Lower lobe of right lung (tissue), 2 donors: Measurements from ENCODE around the gene KRT80. TPM values are rescaled to one million over a fixed set of nuclear protein-coding genes. Genes with fewer than 3 reads are reported as not detected.

Source experiments
- ATAC-seq, 2 donors: fragments of 200-7000 bp; cut with Tn5 transposase; one replicate each; pipeline ENCODE4 v1.9.1; 2020 to 2022; ENCODE audit warnings: mild to moderate bottlenecking in 2 of 2, moderate library complexity in 2 of 2
- DNase-seq: peaks from one replicate; pipeline ENCODE4 v3.0.0-alpha.2; 2020
- H3K27ac ChIP-seq: fragments of 200-600 bp; one replicate; pipeline ENCODE4 v1.8.0; 2022
- H3K27me3 ChIP-seq: fragments of 200-600 bp; one replicate; pipeline ENCODE4 v1.8.0; 2022; ENCODE audit warnings: low read depth
- H3K36me3 ChIP-seq: fragments of 200-600 bp; one replicate; pipeline ENCODE4 v1.8.0; 2022; ENCODE audit warnings: mild to moderate bottlenecking
- H3K4me1 ChIP-seq: fragments of 200-600 bp; one replicate; pipeline ENCODE4 v1.8.0; 2022
- H3K4me3 ChIP-seq: fragments of 200-600 bp; one replicate; pipeline ENCODE4 v1.8.0; 2022; ENCODE audit warnings: mild to moderate bottlenecking
- H3K9me3 ChIP-seq: fragments of 200-600 bp; one replicate; pipeline ENCODE4 v1.8.0; 2022
- intact Hi-C: fragments of 100-400 bp; cut with DNase I; formaldehyde crosslinking; loops from one replicate; pipeline ENCODE4 v1.11.0; 2022
- total RNA-seq: library from RNA; stranded (reverse); fragmentation: NEBNext Ultra II Directional; extraction: Animal tissue kit (Norgen Biotek cat#: 25700); gene quantifications from one replicate; pipeline ENCODE4 v1.2.1, GENCODE V29; 2021
- TF ChIP-seq, protein P1 (sequence below): fragments of 200-600 bp; IDR thresholded peaks from one replicate; pipeline ENCODE4 v1.8.0; 2022; ENCODE audit warnings: antibody characterized with exemption, mild to moderate bottlenecking
- donor health status: DM: no; HTN: yes; CAD: no; lungs with severe emphysema.

The KRT80 gene
- total RNA-seq, 1 donor from 2014 or later: 3.0 TPM

DNA sequence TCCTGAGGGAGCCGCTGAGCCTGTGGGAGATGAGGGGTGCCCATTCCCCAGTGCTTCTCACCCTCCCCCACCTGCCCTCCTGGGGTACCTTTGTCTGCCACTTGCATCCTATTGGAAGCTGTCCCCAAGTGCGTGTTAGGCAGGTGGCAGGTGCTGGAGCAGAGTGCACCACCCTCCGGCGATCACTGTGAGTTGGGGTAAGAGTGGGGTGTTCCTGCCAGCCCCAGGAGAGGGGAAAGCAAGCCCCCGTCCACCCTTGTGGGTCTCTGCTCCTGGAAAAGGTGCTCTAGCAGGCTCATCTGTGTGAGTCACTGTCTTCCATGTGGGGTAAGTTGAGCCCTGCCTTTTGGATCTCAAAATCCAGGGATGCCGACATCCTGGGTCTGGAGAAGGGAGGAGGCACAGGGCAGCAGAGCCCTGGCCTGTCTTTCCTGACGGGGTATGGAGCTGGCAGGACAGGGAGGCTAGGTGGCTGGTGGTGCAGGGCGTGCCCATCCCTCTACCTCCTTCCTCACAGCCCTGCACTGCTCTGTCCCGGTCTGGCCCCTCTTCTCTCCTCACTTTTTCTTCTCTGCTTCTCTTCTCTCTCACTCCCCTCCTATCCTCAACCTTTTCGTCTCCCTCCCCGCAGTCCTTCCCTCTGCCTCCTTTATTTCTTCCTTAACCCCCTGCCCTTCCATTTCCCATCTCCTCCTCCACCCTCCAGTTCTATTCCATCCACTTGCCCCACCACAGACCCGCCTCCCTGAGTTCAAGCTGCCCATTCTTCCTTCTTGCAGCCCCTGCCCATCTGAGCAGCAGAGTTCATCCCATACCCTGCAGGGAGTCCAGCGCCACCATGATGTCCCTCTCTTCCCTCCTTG lies 21.1 kb upstream of the KRT80 start:
- TF ChIP-seq, protein P1, sequence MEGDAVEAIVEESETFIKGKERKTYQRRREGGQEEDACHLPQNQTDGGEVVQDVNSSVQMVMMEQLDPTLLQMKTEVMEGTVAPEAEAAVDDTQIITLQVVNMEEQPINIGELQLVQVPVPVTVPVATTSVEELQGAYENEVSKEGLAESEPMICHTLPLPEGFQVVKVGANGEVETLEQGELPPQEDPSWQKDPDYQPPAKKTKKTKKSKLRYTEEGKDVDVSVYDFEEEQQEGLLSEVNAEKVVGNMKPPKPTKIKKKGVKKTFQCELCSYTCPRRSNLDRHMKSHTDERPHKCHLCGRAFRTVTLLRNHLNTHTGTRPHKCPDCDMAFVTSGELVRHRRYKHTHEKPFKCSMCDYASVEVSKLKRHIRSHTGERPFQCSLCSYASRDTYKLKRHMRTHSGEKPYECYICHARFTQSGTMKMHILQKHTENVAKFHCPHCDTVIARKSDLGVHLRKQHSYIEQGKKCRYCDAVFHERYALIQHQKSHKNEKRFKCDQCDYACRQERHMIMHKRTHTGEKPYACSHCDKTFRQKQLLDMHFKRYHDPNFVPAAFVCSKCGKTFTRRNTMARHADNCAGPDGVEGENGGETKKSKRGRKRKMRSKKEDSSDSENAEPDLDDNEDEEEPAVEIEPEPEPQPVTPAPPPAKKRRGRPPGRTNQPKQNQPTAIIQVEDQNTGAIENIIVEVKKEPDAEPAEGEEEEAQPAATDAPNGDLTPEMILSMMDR: no peak
- no peak for ATAC-seq
- Histone ChIP-seq H3K36me3 (no peaks in the 10 kb centered on the region), H3K9me3 (no peaks in the 10 kb centered on the region), H3K27ac (peak overlapping the region; percentile 43), H3K27me3 (no peaks in the 10 kb centered on the region), H3K4me1 (peaks cover 27% of the 10 kb centered on the region), H3K4me3 (no peak overlapping the region)
- intact Hi-C loops: no loop called here
- DNase-seq: no peak

DNA sequence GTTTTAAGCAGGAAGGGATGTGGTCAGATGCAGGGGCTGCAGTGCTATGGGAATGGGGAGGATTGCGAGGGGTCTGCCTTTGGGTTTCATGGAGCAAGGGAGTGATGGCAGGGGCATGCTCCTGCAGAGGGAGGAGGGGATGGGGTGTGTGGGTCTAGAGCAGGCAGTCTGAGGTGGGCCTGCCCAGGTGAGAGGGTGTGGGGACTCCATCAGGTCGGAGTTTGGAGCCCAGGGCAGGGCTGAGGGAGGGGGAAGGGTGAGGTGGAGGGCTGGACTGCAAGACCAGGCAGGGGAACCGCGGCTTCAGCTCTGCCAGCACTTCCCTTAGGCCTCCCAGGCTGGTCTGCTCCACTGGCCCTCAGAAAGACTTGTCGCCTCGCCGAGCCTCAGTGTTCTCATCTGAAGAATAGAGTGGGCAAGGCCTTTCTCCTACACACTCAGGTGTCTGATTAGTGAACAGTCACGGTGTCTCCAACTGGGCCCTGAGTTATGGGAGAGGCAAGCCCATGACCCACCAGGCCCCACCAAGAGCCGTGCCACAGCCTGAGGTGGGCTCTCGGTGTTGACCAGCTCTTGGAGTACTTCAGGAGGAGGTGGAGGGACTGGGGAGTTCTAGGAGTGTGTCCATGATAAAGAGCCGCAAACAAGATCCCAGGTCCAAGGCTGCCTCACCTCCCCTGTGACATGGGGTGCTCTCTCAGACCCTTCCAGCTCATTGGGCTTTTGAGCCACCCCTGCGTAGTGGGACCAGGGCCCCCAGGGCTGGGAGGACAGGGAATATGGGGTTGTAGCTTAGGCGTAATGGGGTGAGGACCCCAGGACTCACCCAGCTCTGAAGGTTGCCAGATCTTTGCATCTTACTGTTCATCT lies 20.1 kb upstream of the KRT80 start:
- no peak for ATAC-seq
- Histone ChIP-seq H3K27ac (no peak overlapping the region), H3K4me3 (no peak overlapping the region), H3K27me3 (no peaks in the 10 kb centered on the region), H3K9me3 (no peaks in the 10 kb centered on the region), H3K36me3 (no peaks in the 10 kb centered on the region), H3K4me1 (peaks cover 30% of the 10 kb centered on the region)
- DNase-seq: no peak
- intact Hi-C loops: no loop called here
- TF ChIP-seq, protein P1: no peak

DNA sequence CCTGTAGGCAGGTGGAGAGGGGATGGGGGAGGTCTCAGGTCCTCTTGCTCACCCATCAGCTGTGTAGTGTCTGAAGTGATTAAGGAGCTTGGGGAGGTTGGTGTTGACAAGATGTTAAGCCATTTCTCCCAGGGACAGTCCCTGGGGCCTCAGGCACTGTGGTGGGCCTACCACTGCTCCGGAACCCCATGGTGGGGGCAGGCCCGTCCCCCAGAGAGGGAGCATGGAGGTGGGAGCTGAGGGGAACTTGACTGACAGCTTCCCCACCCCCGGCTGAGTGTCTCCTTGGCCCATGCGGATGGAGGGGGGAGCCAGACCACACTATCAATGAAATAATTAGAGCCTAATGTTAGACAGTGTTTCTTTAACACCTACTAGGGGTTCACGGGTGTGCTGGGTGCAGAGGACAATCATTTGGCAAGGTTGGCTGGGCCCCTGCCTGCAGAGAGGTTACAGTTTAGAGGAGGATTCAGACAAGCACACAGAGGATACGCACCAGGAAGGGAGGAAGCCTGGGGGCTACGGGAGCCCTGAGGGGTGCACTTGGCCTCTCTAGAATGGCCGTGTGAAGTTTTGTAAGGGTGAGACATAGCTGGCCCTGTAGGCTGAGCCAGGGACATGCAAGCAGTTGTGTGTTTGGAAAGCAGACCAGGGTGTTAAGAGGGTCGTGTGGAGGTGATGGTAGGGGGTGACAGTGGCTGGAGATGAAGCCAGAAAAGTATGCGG lies 19.3 kb upstream of the KRT80 start:
- no peaks in the 10 kb centered on the region for H3K27me3 ChIP-seq
- intact Hi-C loops: no loop called here
- H3K4me3 ChIP-seq: no peak overlapping the region
- no peak overlapping the region for H3K27ac ChIP-seq
- TF ChIP-seq, protein P1: no peak
- no peak for DNase-seq
- no peaks in the 10 kb centered on the region for H3K9me3 ChIP-seq
- H3K36me3 ChIP-seq: no peaks in the 10 kb centered on the region
- peaks cover 23% of the 10 kb centered on the region for H3K4me1 ChIP-seq
- ATAC-seq: no peak

DNA sequence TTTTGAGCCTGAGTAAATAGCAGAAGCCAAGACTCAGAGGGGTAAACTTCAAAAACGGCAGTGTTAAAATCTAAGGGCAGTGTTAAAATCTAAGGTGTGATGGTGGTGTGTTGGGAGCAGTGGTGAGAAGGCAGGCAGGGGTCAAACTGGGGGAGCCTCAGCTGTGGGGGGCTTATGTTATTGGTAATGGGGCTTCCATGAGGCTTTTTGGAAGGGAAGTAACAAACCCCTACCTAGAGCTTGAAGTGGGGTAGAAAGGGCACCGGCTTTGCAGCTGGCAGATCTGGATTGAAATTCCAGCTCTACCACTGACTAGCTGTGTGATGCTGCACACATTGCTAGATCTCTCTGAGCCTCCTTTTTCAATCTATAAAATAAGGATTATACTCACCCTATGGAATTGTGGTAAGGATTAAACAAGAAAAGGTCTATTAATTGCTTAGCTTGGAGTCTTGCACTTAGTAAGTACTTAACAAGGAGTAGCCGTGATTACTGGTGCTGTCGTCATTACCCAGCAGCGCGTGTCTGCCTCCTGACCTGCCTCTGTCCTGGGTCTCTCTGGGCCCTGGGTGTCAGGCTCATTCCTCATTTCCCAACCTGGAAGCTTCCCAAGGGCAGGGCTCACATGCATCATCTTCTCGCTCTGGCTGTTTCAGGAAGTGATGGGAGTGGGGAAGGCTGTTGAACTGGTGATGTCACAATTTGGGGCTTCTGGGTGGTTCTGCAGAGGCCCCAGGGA lies 18.5 kb upstream of the KRT80 start:
- Histone ChIP-seq H3K4me3 (no peak overlapping the region), H3K27ac (no peak overlapping the region), H3K36me3 (no peaks in the 10 kb centered on the region), H3K4me1 (peaks cover 17% of the 10 kb centered on the region), H3K9me3 (no peaks in the 10 kb centered on the region), H3K27me3 (no peaks in the 10 kb centered on the region)
- peak; percentile 52 for DNase-seq
- intact Hi-C loops: no loop called here
- TF ChIP-seq, protein P1: no peak
- ATAC-seq: peak in 1 of 2 donors; percentile 12

DNA sequence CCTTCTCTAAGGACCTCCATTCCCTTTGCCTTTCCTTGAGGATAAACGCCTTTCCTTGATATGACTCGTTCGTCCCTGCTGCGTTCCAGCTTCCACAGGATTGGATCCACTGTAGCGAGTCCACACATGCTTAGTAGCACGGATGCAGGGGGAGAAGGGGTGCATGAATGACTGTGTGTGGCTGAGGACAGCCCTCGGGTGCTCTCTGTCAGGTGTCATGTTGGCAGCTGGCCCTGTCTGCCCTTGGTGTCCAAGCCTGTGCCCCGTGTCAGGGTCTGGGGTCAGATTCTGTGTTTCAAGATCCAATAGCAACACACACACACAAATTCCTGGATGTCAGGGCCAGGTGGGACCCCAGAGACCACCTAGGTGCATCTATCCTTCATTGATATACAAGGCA lies 17.5 kb upstream of the KRT80 start:
- ATAC-seq (no peak), DNase-seq (peak; percentile 22)
- peaks cover 17% of the 10 kb centered on the region for H3K4me1 ChIP-seq
- no peaks in the 10 kb centered on the region for H3K27me3 ChIP-seq
- no peaks in the 10 kb centered on the region for H3K36me3 ChIP-seq
- no peak overlapping the region for H3K27ac ChIP-seq
- TF ChIP-seq, protein P1: no peak
- H3K9me3 ChIP-seq: no peaks in the 10 kb centered on the region
- intact Hi-C loops: no loop called here
- H3K4me3 ChIP-seq: no peak overlapping the region
